GM21528 (cell line): Measurements from ENCODE around the gene KCNH5.

Experiments used
- ATAC-seq: cut with Tn5 transposase; IDR thresholded peaks from one replicate; pipeline ENCODE4 v1.9.1; 2021; ENCODE audit warnings: mild to moderate bottlenecking, moderate library complexity; ENCODE audit not compliant: unreplicated experiment, low FRiP score

The KCNH5 gene

DNA sequence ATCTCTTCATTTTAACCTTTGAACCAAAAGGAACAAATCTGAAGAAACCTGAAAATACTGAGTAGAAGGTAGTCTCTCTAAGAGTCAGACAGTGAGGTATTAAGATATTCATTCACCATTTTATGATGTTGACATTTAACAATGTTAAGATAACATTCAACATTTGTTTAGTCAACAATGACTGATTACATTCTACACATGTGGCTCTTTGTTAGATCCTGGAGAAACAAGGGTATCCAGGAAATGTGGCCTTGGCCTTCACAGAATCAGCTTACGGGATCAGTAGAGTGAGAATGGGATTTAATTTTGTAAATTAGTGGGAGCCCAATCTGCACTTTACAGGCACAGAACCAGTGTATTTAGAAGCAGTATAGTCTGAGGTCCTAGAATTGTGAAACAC is 355.5 kb downstream of the KCNH5 start:
- no peak for ATAC-seq

DNA sequence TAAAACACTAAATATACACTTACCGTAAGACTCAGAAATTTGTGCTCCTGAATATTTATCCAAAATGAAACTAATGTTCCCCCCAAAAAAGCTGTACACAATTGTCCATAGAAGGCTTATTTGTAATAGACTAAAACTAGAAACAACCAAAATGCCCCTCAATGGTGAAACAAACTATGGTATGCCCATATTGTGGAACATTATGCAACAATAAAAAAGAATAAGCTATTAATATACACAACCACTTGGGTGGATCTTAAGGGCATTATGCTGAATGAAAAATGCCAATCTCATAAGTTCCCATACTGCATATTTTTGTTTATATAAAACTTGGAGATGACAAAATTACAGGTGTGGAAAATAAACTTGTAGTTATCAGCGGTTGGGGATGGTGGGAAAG is 357.4 kb downstream of the KCNH5 start:
- no peak for ATAC-seq

DNA sequence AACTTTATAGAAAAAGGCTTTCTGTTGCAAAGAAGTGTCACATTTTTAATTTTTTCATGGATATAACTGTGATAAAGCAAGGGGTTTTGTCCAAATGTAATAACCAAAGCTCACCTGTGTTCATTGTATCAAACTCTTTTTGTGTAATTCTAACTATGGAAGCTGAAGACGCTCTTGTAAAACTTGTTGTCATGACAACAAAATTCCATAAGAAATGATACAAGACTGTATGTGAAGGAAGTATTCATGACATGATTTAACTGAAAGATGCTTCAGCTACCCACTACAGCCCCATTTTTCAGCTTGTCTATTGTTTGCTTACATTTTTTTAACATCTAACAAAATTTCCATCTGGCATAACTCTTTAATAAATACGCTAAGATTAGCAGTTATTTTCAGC is 360.9 kb downstream of the KCNH5 start:
- ATAC-seq, result no peak

DNA sequence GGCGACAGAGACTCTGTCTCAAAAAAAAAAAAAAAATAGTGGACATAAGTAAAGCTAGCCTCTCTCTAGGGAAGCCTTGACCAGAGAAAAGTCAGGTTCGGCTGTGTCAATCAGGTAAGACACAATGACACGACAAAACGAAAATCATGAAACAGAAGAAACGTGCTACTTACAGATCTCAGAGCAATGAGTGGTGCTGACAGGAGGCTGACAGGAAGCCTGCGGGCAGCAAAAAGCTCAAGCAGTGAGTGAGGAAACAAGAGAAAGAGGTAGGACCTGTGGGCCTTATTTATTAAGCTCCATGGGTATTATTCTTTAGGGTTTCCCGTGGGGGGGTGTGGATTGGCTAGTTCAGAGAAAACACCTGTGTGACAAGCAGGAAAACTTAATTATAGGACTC is 363.1 kb downstream of the KCNH5 start:
- no peak for ATAC-seq

DNA sequence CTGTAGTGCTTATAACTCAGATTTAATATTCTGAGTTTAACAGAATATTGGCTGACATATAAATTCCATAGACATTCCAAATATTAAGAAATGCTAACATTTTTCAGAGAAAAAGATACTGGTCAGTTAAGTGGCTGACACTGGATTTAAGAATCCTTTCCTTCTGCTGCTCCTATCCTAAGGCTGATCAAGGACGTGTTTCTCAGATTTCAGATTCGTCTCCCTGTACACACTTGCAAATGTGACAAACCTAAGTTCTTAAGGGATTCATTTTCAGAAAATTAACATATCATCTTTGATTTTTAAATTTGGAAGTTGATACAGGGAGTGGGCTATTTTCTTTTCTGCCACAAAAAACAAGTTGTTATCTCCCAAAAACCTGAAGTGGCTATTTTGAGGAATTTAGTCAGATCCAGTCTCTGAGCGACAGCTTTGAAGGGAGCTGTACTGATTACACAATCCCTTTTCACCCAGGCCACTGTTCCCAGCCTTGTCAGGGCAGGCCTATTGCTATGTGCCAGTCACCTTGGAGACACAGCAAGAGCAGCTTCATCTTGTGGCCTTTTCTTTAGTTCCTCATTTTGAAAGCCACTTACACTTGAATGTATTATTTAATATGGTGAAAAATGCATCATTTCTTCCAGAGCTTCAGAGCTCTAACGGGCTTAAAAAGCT is 370.6 kb downstream of the KCNH5 start:
- ATAC-seq, result no peak

DNA sequence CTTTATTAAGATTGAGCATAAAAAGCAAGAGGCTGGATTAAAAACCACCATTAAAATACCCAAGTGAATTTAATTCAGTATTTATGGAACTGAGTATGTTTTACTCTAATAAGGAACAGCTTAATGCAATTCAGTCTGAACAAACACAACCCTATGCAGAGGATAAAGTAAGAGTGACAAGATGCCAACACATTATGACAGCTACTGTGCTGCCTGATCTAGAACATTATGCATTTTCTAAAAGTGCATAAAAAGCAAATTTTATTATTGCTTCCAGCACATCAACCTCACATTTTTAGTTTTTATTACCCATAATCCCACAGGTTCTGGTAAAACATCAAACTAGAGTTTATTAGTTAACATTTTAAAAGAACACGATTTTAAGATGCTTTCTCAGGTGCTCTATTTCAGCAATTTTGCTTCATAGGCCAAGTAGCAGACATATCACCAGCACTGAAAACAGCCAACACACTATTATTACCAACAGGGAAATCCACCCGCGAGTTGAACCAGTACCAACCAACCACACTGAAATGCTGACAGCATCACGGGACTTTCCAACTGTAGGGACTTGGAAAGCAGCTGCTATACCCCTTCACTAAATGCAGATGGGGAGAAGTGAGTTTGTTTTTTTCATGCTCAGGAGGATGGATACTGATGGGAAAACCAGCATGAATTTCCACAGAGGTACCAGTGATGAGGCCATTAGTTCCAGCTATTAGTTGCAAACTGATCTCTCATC is 372.1 kb downstream of the KCNH5 start:
- no peak for ATAC-seq

DNA sequence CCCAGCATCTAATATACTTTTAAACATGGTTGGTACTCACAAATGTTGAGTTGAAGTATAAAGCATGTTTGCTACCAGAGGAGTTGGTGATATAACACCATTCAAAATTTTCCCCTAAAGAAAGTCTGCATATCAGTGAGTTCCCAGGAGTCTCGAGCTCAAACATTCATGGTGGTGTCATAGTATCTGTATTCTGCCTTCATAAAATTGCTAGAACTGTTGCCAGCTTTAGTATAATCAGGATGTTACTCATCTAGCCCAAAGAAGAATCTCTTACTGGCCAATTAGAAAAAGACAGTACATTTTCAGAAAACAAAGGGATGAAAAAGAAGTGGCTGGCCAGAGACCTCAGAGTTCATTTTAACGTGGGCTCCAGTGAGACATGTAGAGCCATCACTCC is 374.7 kb downstream of the KCNH5 start:
- ATAC-seq, result no peak

DNA sequence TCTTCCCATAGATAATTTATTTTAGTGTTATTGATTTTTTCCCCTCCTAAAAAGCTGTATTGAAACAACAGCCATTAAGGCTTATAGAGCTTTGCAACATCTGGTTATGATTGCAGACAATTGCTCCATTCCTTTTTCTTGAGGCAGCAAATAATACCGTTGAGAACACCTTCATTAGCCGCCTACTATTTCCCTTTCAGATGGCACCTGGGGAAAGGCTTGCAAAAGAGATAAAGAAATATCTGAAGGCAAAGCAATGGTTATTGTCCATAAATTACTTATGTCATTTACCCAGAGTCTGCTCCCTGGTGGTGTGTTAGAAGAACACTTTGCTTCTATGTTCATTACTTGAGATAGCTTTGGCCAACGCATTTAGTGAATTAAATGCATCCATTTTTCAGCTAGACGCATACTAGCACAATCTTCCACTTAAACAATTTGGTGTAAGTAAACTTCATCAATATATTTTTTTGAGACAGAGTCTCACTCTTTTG is 377.8 kb downstream of the KCNH5 start:
- ATAC-seq, result no peak

DNA sequence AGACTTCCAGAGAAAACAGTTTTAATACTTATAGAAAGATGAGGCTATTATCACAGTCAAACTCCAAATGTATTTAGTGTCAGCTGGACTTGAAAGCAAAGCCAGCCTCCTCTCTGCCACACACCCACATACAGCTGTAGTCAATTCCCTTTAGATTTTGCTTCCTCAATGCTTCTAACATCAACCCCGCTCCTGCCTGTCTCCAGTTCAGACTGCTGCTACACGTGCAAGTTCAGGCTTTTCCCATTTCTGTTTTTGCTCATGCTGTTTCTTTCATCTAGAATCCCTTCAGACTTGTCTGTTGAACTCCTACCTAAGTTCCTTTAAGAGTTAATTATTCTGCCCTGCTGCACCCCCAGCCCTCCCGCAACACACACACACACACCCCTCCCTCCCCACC is 380.0 kb downstream of the KCNH5 start:
- ATAC-seq, result no peak

DNA sequence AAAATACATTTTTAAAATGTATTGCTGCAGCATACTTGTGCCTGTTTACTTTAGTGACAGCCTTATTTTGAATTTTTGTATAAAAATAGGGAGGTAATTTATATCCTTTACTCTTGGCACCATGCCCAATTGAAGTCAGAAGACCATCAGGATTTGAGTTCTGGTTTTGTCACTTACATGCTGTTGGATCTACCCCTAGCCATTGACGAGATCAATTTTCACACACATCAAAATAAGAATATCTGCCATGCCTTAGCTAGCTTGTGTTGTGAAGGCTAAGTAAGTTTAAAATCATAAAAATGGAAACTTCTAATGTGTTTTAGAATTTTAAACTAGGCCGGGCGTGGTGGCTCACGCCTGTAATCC is 381.8 kb downstream of the KCNH5 start:
- ATAC-seq, result no peak

DNA sequence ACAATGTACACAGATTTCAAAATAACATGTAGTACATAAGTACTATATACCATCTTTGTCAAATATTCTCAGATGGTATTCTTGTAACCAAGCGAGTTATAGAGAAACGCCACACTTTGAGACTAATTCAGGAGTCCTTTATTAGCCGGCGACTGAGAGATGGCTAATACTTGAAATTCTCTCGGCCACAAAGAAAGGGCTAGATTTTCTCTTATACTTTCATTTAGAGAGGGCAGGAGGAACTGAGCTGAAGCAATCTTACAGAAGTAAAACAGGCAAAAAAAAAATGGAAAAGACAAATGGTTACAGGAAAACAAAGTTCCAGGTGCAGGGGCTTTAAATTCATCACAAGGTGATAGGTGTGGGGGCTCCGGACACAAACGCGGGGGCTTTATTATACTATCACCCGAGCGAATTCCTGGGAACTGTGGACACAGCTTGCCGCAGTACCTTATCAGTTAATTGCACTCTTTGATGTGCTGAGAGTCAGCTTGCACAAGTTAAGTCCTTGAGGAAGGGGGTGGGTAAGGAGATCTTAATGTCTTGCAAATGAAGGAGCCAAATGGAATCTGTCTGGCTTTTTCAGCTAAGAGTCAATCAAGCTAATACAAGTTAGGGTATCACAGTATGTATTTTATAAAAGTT is 382.3 kb downstream of the KCNH5 start:
- ATAC-seq, result no peak

DNA sequence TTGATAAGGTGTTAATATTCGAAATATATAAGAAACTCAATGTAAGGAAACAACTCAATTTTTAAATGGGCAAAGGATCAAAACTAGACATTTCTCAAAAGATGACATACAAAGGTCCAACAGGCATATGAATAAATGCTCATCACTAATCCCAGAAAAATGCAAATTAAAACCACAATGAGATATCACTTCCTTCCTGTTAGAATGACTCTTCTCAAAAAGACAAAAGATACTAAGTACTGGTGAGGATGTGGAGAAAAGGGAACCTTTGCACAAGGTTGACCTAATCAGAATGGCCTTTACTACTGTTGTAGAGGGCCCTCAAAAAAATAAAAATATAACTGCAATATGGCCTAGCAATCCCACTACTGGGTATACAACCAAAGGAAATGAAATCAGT is 383.4 kb downstream of the KCNH5 start:
- no peak for ATAC-seq

DNA sequence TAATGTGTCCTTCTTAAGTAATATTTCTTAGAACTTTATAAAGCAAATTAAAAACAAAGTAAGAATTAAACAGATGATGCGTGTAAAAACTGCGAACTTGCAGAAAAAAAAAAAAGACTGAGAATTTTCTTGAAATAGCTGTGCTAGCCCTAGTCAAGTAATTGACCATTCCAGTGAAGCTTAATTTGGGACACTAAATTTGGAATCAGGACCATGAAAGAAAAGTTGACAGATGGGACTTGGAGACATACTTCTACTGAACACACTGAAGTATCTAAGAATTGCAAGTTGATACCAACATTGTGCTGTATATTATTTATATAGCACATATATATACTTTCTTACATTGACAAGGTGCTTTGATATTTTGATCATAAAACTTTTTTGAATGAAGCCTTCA is 386.6 kb downstream of the KCNH5 start:
- ATAC-seq, result no peak

DNA sequence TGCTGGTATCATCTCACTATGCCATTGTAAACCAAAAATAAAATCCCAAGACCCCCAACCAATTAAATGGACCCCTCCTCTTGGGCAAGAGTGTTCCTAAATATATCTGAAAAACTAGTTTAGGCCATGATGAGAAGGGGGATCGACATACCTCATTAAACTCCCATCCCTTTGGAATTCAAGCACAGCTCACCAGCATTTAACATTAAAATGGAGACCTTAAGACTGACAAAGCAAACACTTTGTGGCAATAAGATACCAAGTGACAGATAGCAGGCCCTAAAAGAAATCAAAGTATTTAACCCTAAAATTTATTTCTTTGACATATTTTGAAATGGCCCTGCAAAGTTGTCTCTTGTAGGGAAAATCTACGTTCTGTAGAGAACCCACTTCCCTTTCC is 387.9 kb downstream of the KCNH5 start:
- ATAC-seq, result no peak

DNA sequence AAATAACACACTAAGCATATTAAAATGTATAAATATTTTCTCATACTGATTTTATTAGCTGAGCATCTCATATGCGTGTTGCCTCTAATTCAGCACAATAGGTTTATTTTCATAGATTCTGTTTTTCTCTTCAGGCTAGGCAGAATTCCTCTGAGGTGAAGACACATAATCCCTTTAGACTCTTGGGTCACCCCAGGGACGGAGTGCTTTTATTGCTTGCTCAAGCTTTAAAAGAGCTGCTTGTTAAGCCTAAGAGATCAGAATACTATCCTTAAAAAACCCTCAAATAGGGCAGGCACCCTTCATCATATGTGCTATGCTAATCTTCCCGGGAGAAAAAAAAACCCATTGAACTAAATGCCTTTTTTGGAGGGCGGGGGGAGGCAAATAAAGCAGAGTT is 390.1 kb downstream of the KCNH5 start:
- ATAC-seq, result no peak

DNA sequence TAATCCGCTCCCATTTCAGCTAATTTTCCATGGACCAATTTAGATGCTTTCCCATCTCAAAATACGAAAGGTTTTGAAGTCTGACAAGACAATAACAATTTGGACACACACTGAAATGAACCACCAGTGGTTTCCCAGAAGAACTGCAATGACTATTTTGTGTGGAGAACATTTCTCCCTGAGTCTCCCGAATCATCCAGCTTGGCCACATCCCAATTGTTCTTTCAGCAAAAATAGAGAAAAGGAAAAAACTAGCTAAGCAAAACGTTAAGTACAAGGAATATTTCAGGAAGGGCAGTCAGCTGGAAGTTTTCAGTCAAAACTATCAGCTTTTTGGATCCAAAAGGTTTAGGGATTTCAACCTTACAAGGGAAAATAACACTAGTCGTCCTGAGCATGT is 390.6 kb downstream of the KCNH5 start:
- no peak for ATAC-seq
